DOHH2 (cell line): Measurements from ENCODE around the gene PTPRN2.

Experiments
- H3F3A ChIP-seq: fragments of 200-600 bp; sonication (generic), shearing (Covaris generic); 2 replicates; pipeline ENCODE4 v1.6.0; 2016; ENCODE audit warnings: antibody characterized with exemption, mild to moderate bottlenecking; ENCODE audit not compliant: control insufficient read depth, insufficient read depth
- H3K27ac ChIP-seq: fragments of 200-600 bp; sonication (generic); 2 replicates; pipeline ENCODE4 v1.5.1; 2014; ENCODE audit warnings: low read depth, mild to moderate bottlenecking, low read length, moderate library complexity
- H3K27me3 ChIP-seq: fragments of 200-600 bp; sonication (generic); 2 replicates; pipeline ENCODE4 v1.6.1; 2014; ENCODE audit warnings: mild to moderate bottlenecking, low read length, mixed read lengths; ENCODE audit not compliant: control insufficient read depth
- H3K36me3 ChIP-seq: fragments of 200-600 bp; sonication (generic); 2 replicates; pipeline ENCODE4 v1.6.1; 2014; ENCODE audit warnings: mild to moderate bottlenecking, low read length, moderate library complexity, mixed read lengths; ENCODE audit not compliant: control insufficient read depth
- H3K4me1 ChIP-seq: fragments of 200-600 bp; sonication (generic); 2 replicates; pipeline ENCODE4 v1.6.1; 2014; ENCODE audit warnings: mild to moderate bottlenecking, low read length, mixed read lengths; ENCODE audit not compliant: control insufficient read depth
- H3K4me2 ChIP-seq: fragments of 200-600 bp; sonication (generic); 2 replicates; pipeline ENCODE4 v1.6.0; 2014; ENCODE audit warnings: mild to moderate bottlenecking, low read length, moderate library complexity
- H3K4me3 ChIP-seq: fragments of 200-600 bp; sonication (generic); 2 replicates; pipeline ENCODE4 v1.5.1; 2014; ENCODE audit warnings: mild to moderate bottlenecking, low read length, mixed read lengths
- H3K79me2 ChIP-seq: fragments of 200-600 bp; sonication (generic); 2 replicates; pipeline ENCODE4 v1.6.1; 2014; ENCODE audit warnings: mild to moderate bottlenecking, low read length, mixed read lengths; ENCODE audit not compliant: control insufficient read depth
- H3K9me2 ChIP-seq: fragments of 200-600 bp; sonication (generic); replicated peaks from 2 replicates; pipeline ENCODE4 v1.6.1; 2014; ENCODE audit warnings: mild to moderate bottlenecking, low read length, mixed read lengths; ENCODE audit not compliant: control insufficient read depth
- H3K9me3 ChIP-seq: fragments of 200-600 bp; sonication (generic); 2 replicates; pipeline ENCODE4 v1.6.1; 2014; ENCODE audit warnings: antibody characterized with exemption, low read length, mixed read lengths; ENCODE audit not compliant: control insufficient read depth, insufficient read depth
- H4K20me1 ChIP-seq: fragments of 200-600 bp; sonication (generic); 2 replicates; pipeline ENCODE4 v1.6.0; 2014; ENCODE audit warnings: low read depth, mild to moderate bottlenecking, antibody characterized with exemption, low read length, moderate library complexity; ENCODE audit not compliant: control insufficient read depth, insufficient read depth
- CTCF ChIP-seq: fragments of 200-600 bp; sonication (generic); IDR thresholded peaks from one replicate; pipeline ENCODE4 v1.5.1; 2014; ENCODE audit warnings: antibody characterized with exemption, mild to moderate bottlenecking, low read depth, low read length; ENCODE audit not compliant: poor library complexity, severe bottlenecking
- EZH2phosphoT487 ChIP-seq: fragments of 200-600 bp; sonication (generic); IDR thresholded peaks from 2 replicates; pipeline ENCODE4 v1.6.1; 2017; ENCODE audit warnings: borderline replicate concordance, mild to moderate bottlenecking, antibody characterized with exemption, low read length, moderate library complexity, mixed read lengths

The PTPRN2 gene

GRCh38 chr7:158486919-158487318 is 100.7 kb downstream of the PTPRN2 start:
- TF ChIP-seq CTCF (no peak), EZH2phosphoT487 (no peak)
- no peaks in the 10 kb centered on the region for H3K79me2 ChIP-seq
- H3K4me1 ChIP-seq: no peaks in the 10 kb centered on the region
- H3F3A ChIP-seq: no peaks in the 10 kb centered on the region
- H3K9me2 ChIP-seq: no peaks in the 10 kb centered on the region
- peaks cover 15% of the 10 kb centered on the region; the same call in 1 of the 2 replicates for H3K9me3 ChIP-seq
- H3K27ac ChIP-seq: no peak overlapping the region
- no peaks in the 10 kb centered on the region for H3K27me3 ChIP-seq
- no peak overlapping the region for H3K4me2 ChIP-seq
- H4K20me1 ChIP-seq: no peaks in the 10 kb centered on the region
- no peak overlapping the region for H3K4me3 ChIP-seq
- H3K36me3 ChIP-seq: no peaks in the 10 kb centered on the region

GRCh38 chr7:158484801-158485531 is 102.7 kb downstream of the PTPRN2 start:
- Histone ChIP-seq H3K4me1 (no peaks in the 10 kb centered on the region), H3K36me3 (no peaks in the 10 kb centered on the region), H3K27ac (no peak overlapping the region), H3K27me3 (no peaks in the 10 kb centered on the region), H3K4me3 (no peak overlapping the region), H3K9me2 (no peaks in the 10 kb centered on the region), H4K20me1 (no peaks in the 10 kb centered on the region), H3K9me3 (peaks cover 5% of the 10 kb centered on the region; the same call in 1 of the 2 replicates), H3K79me2 (no peaks in the 10 kb centered on the region), H3K4me2 (no peak overlapping the region), H3F3A (no peaks in the 10 kb centered on the region)
- no peak for TF ChIP-seq CTCF
- no peak for TF ChIP-seq EZH2phosphoT487

GRCh38 chr7:158482480-158482879 is 105.1 kb downstream of the PTPRN2 start:
- H3K4me1 ChIP-seq: no peaks in the 10 kb centered on the region
- no peaks in the 10 kb centered on the region for H3K36me3 ChIP-seq
- H3K9me2 ChIP-seq: no peaks in the 10 kb centered on the region
- H3K4me3 ChIP-seq: no peak overlapping the region
- no peaks in the 10 kb centered on the region for H3K79me2 ChIP-seq
- H3K27me3 ChIP-seq: no peaks in the 10 kb centered on the region
- H3K27ac ChIP-seq: no peak overlapping the region
- no peaks in the 10 kb centered on the region for H4K20me1 ChIP-seq
- no peaks in the 10 kb centered on the region for H3K9me3 ChIP-seq
- TF ChIP-seq CTCF: no peak
- TF ChIP-seq EZH2phosphoT487: no peak
- H3K4me2 ChIP-seq: no peak overlapping the region
- H3F3A ChIP-seq: no peaks in the 10 kb centered on the region
